HG02623 (cell line): ENCODE data around the gene LONP1.

Experiments used
- ATAC-seq: cut with Tn5 transposase; IDR thresholded peaks from one replicate; pipeline ENCODE4 v1.9.1; 2021; ENCODE audit warnings: moderate library complexity; ENCODE audit not compliant: unreplicated experiment

The LONP1 gene

GRCh38 chr19:5651361-5651760 lies 68.6 kb downstream of the LONP1 start:
- ATAC-seq: no peak

- ATAC-seq: no peak
These were observed 71.5 kb downstream of the LONP1 start for GRCh38 chr19:5648464-5648863.

DNA sequence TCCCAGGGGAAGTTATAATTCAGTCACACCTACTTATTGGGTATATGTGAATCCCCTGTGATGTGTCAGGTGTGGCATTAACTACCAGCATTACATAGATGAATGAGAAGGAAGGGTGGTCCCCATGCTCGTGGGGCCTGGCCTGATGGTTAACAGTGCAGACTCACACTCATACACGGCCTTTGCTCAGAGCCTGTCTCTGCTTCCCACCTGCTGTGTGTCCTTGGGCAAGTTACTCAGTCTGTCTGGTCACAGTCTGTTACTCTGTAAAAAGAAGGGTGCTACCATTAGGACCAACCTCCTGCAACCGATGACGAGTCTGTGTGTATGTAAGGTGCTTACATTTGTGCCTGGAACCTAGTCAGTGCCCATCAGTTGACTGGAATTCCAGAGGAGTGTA lies 73.2 kb downstream of the LONP1 start:
- ATAC-seq: no peak

GRCh38 chr19:5645409-5645808 lies 74.5 kb downstream of the LONP1 start:
- ATAC-seq: no peak

DNA sequence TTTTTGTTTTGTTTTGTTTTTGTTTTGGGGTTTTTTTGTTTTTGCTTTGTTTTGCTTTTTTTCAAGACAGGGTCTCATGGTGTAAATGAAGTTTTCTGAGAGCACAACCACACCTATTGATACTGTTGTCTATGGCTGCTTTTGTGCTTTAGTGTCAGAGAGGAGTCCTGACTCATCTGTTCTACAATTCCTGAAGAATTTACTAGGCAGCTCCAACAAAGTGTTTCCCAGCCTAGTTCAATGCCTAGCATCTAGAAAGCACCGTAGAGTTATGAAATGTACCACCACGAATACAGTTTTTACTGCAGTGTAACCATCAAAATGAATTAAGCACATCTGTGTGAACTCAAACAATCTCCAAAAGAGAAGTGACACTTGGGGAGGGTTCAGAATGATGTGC lies 75.9 kb downstream of the LONP1 start:
- ATAC-seq: no peak

GRCh38 chr19:5643060-5643459 lies 76.9 kb downstream of the LONP1 start:
- no peak for ATAC-seq

GRCh38 chr19:5642204-5642603 lies 77.7 kb downstream of the LONP1 start:
- no peak for ATAC-seq
